ENCODE data around the gene ASIC1. TPM values are rescaled to one million over a fixed set of nuclear protein-coding genes. Genes with fewer than 3 reads are reported as not detected.
A peak's percentile ranks its signal among the peaks of the same experiment; 100 is the strongest.

The ASIC1 gene
- total and polyA plus RNA-seq, 7 donors: 1.3 to 6.9 (median 4.2) TPM; not detected in 1

GRCh38 chr12:50049254-50050118 is 7.9 kb upstream of the ASIC1 start:
- Histone ChIP-seq H3K4me1 (peaks cover 0 to 16% (median 13%) of the 10 kb centered on the region in 4 donors), H3K9me3 (no peaks in the 10 kb centered on the region), H3K4me3 (no peak overlapping the region), H3K36me3 (no peaks in the 10 kb centered on the region), H3K27me3 (no peaks in the 10 kb centered on the region), H3K27ac (no peak overlapping the region)
- intact Hi-C loops (cut with DNase I): loop anchor here (10.0 kb wide), 1 partner anchor 185 kb away; no protein-coding TSS in a partner anchor
- 86 to 89% methylated on average over 3 of the region's 3 CpGs for WGBS, 2 donors
- DNase-seq: no peak
- TF ChIP-seq POLR2AphosphoS5 (IDR thresholded peaks at IDR 0.05): no peak
- TF ChIP-seq, protein P1, sequence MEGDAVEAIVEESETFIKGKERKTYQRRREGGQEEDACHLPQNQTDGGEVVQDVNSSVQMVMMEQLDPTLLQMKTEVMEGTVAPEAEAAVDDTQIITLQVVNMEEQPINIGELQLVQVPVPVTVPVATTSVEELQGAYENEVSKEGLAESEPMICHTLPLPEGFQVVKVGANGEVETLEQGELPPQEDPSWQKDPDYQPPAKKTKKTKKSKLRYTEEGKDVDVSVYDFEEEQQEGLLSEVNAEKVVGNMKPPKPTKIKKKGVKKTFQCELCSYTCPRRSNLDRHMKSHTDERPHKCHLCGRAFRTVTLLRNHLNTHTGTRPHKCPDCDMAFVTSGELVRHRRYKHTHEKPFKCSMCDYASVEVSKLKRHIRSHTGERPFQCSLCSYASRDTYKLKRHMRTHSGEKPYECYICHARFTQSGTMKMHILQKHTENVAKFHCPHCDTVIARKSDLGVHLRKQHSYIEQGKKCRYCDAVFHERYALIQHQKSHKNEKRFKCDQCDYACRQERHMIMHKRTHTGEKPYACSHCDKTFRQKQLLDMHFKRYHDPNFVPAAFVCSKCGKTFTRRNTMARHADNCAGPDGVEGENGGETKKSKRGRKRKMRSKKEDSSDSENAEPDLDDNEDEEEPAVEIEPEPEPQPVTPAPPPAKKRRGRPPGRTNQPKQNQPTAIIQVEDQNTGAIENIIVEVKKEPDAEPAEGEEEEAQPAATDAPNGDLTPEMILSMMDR (IDR thresholded peaks at IDR 0.05): no peak

DNA sequence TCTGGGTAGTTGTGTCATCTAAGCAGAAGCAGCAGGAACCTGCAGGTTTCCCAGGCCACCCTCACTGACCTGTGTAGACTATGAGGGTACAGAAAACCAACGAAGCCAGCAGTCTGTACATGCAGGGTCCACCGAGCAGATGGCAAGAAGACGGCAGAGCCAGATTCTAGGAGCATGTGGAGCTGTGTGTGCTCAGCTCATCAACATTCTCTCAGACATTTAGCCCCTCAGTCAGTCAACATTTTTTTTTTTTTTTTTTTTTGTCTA is 7.3 kb upstream of the ASIC1 start:
- no peak overlapping the region for H3K27ac ChIP-seq
- no peaks in the 10 kb centered on the region for H3K27me3 ChIP-seq
- H3K4me1 ChIP-seq: peaks cover 0 to 16% (median 13%) of the 10 kb centered on the region in 4 donors
- H3K9me3 ChIP-seq: no peaks in the 10 kb centered on the region
- intact Hi-C loops (cut with DNase I): no loop called here
- no peak for TF ChIP-seq POLR2AphosphoS5 (IDR thresholded peaks at IDR 0.05)
- no peak for TF ChIP-seq EP300 (IDR thresholded peaks at IDR 0.05)
- TF ChIP-seq, protein P1 (IDR thresholded peaks at IDR 0.05): no peak
- no peak for TF ChIP-seq POLR2A (IDR thresholded peaks at IDR 0.05)
- peak overlapping the region in 3 of 4 donors; percentile 25 to 37 (median 34) for H3K4me3 ChIP-seq
- WGBS, 2 donors: 85 to 95% methylated on average over 3 of the region's 3 CpGs
- no peak for DNase-seq
- no peaks in the 10 kb centered on the region for H3K36me3 ChIP-seq

GRCh38 chr12:50050410-50051098 is 6.8 kb upstream of the ASIC1 start:
- no peak for TF ChIP-seq EP300 (IDR thresholded peaks at IDR 0.05)
- no peak for TF ChIP-seq POLR2A (IDR thresholded peaks at IDR 0.05)
- TF ChIP-seq, protein P1 (IDR thresholded peaks at IDR 0.05): no peak
- TF ChIP-seq POLR2AphosphoS5 (IDR thresholded peaks at IDR 0.05): no peak
- intact Hi-C loops (cut with DNase I): no loop called here
- Histone ChIP-seq H3K4me3 (peak overlapping the region; percentile 10 to 37 (median 30)), H3K4me1 (peaks cover 0 to 18% (median 13%) of the 10 kb centered on the region in 4 donors), H3K27ac (peak overlapping the region; percentile 1 to 26 (median 15)), H3K9me3 (no peaks in the 10 kb centered on the region), H3K36me3 (no peaks in the 10 kb centered on the region), H3K27me3 (no peaks in the 10 kb centered on the region)
- DNase-seq: peak; percentile 93
- 8 to 11% methylated on average over 37 of the region's 37 CpGs for WGBS, 2 donors

- intact Hi-C loops (cut with DNase I): no loop called here
- Histone ChIP-seq H3K27ac (peak overlapping the region; percentile 1 to 26 (median 15)), H3K36me3 (no peaks in the 10 kb centered on the region), H3K9me3 (no peaks in the 10 kb centered on the region), H3K4me3 (peak overlapping the region in 2 of 4 donors; percentile 25 to 37), H3K4me1 (peaks cover 0 to 25% (median 20%) of the 10 kb centered on the region in 4 donors), H3K27me3 (no peaks in the 10 kb centered on the region)
- 61 to 74% methylated on average over 14 of the region's 14 CpGs for whole genome bisulfite sequencing, 2 donors
- DNase-seq: no peak
- TF ChIP-seq, protein P1 (IDR thresholded peaks at IDR 0.05): no peak
- TF ChIP-seq POLR2AphosphoS5 (IDR thresholded peaks at IDR 0.05): no peak
Observed at GRCh38 chr12:50051101-50051806, 6.1 kb upstream of the ASIC1 start.
